ENCODE results near the gene PPP1R1B.
"Not testable (repeated sequence)": the region's sequence is repeated elsewhere in the genome, so short reads cannot be mapped to it uniquely, and the experiment has no call there.

The PPP1R1B gene

DNA sequence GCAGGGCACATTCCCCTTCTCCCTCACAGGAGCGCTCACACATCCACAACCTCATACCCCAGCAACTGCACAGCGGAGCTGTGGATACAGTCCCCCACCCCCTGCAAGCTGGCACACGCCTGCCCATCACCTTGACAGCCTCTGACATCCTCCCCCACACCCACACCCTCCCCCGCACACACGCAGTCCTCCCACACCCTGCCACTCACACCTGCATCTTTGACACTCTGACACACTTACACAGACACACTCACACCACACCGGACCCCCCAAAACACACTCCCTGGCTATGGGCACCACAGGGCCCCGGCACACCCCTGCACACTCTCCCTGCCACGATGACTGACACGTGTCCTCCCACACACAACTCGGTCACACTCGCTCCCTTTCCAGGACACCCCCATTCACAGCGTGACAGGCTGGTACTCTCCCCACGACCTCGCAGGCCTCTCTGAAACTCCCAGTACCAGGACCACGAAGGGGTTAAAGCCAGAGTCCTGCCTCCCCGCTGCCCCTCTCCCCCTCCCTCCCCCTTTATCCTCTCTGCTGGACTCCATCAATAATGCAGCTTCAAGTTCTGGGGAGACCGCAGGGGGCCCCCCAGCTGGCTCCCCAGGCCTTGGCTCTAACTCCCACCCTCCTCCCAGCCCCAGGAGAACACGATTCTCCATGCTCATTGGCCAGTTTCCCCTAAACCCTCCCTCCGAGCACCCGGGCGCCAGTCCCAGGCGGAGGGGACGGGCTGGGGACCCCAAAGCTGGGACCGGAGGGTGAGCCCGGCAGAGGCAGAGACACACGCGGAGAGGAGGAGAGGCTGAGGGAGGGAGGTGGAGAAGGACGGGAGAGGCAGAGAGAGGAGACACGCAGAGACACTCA lies at the start of gene PPP1R1B:
PPP1R1B (plus strand) TSS at position 782 of the 876 bp plus-strand sequence. CDS start 441 bp downstream, outside the sequence.
- no peak for DNase-seq (ENCODE audit: extremely low read depth in 1 of 2, low read depth in 1 of 2)

GRCh38 chr17:39578272-39578671 lies 48.5 kb upstream of the PPP1R1B start:
- DNase-seq (ENCODE audit: extremely low read depth in 1 of 2, low read depth in 1 of 2), result no peak

- no peak for DNase-seq (ENCODE audit: extremely low read depth in 1 of 2, low read depth in 1 of 2)
Measured at GRCh38 chr17:39579318-39580081, 47.3 kb upstream of the PPP1R1B start.

DNA sequence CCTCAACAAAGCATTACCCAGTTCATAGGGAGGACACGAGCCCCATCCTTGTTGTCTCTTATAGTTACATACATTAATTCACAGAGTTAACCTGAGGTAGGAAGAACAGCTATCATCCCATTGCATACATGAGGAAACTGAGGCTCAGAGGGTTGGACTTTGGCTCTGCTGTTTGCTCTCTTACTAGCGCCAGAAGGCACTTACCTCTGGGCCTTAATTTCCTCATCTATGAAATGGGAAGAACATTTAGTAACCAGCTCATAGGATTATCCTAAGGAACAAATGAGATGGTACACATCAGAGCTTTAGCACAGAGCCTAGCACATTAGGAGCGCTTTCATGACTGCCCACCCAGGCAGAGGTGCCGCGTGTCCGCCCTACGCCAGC lies 46.7 kb upstream of the PPP1R1B start:
- DNase-seq (ENCODE audit: extremely low read depth in 1 of 2, low read depth in 1 of 2), result no peak

DNA sequence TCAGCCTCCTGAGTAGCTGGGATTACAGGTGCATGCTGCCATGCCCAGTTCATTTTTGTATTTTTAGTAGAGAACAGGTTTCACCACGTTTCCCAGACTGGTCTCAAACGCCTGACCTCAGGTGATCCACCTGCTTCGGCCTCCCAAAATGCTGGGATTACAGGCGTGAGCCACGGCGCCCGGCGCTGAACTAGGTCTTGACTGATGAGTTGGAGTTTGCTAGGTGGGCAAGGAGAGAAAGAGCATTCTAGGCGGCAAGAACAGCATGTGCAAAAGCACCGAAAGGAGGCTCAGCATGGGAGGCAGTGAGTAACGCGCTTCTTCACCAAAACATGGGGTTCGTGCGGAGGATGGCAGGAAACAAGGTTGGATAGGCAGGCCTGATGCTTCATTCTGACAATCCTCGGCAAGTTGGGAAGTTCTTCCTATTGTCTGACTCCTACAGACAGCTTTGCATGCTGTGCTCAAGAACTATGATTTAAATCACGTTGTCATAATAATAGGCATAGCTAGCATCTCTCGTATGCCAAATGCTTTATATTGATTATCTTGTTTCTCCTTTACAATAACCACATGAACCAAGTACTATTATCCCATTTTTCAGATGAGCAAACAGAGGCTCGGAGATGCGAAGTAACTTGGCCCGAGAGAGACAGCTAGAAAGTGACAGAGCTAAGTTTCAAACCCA lies 45.5 kb upstream of the PPP1R1B start:
- DNase-seq (ENCODE audit: extremely low read depth in 1 of 2, low read depth in 1 of 2), result no peak

GRCh38 chr17:39581759-39582085 lies 45.0 kb upstream of the PPP1R1B start:
- DNase-seq (ENCODE audit: extremely low read depth in 1 of 2, low read depth in 1 of 2), result no peak

DNA sequence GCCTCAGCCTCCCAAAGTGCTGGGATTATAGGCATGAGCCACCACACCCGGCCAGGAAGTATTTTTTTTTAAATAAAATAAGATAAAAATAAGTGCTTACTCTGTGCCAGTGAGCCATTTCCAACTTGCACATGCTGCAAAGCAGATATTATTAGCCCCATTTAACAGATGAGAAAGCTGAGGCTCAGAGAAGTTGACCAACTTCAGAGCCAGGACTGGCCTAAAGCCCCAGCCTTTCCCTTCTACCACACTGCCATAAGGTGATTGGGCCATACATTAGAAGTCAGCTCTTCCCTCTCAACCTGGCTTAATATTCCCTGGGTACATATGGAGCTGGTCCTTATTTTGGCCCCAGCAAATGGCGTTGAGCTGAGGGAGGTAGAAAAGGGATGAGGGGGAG lies 44.1 kb upstream of the PPP1R1B start:
- DNase-seq (ENCODE audit: extremely low read depth in 1 of 2, low read depth in 1 of 2), result no peak

GRCh38 chr17:39590180-39590579 lies 36.6 kb upstream of the PPP1R1B start:
- DNase-seq (ENCODE audit: extremely low read depth in 1 of 2, low read depth in 1 of 2), result not testable (repeated sequence)

- DNase-seq (ENCODE audit: extremely low read depth in 1 of 2, low read depth in 1 of 2), result no peak
Measured at GRCh38 chr17:39591958-39592954, 34.5 kb upstream of the PPP1R1B start.

GRCh38 chr17:39593371-39593770 lies 33.4 kb upstream of the PPP1R1B start:
- no peak for DNase-seq (ENCODE audit: extremely low read depth in 1 of 2, low read depth in 1 of 2)

GRCh38 chr17:39595294-39595693 lies 31.5 kb upstream of the PPP1R1B start:
- no peak for DNase-seq (ENCODE audit: extremely low read depth in 1 of 2, low read depth in 1 of 2)

DNA sequence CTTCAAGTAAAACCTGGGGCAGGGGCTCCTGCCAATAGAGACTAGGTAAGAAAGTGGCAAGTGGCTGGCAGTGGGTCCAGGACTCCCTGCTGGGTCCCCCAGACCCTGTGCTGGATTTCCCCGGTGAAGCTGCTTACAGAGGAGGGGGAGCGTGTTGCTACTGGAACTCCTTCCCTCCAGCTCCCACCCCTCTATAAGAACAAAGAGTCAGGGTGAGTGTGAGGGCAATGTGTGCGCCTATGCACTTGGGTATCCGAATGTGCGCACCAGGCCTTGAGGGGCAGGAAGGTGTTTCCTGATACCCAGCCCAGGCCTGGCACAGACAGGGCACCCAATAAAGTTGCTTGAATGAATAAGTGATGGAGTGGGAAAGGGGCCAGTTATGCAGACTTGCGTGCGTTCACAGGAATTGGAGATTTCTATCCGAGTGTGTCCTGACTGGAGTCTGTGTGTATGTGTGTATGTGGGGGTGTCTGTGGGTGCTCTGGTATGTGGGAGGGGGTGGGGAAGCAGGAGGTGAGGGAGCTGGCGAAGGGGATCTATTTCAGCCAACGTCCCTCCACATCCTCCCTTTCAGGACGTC lies 30.7 kb upstream of the PPP1R1B start:
- no peak for DNase-seq (ENCODE audit: extremely low read depth in 1 of 2, low read depth in 1 of 2)

DNA sequence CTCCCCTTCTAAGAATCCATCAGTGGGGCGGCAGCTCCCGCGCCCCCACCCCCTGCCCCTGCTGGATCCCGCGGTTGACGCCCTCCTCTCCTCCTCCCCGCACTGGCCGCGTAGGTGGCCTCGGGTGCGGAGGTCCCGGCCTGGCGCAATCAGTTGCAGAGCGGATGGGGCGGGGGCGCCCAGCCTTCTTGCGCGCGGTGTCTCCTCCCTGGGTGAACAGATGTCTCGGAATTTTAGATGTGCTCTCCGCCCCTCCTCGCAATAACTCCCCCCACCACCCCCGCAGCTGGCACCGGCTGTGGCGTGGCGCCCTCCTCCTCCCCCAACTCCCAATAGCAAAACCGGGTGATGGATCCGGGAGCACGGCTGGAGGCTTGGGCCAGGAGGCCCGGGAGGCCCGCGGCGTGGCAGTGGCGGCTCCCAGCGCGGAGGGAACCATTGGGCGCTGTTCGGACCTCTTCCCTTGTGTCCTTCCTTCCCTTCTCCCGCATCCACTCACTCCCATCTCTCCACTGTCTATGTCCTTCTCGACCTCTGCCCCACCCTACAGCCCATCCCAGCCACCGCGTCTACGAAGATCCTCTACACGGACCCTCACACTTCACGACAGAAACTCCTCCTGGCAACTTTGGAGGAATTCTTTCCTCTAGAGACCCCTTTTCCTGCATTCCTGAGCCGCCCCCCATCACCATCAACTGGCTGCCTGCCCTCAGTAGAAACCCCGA lies 30.0 kb upstream of the PPP1R1B start:
- DNase-seq (ENCODE audit: extremely low read depth in 1 of 2, low read depth in 1 of 2), result no peak

DNA sequence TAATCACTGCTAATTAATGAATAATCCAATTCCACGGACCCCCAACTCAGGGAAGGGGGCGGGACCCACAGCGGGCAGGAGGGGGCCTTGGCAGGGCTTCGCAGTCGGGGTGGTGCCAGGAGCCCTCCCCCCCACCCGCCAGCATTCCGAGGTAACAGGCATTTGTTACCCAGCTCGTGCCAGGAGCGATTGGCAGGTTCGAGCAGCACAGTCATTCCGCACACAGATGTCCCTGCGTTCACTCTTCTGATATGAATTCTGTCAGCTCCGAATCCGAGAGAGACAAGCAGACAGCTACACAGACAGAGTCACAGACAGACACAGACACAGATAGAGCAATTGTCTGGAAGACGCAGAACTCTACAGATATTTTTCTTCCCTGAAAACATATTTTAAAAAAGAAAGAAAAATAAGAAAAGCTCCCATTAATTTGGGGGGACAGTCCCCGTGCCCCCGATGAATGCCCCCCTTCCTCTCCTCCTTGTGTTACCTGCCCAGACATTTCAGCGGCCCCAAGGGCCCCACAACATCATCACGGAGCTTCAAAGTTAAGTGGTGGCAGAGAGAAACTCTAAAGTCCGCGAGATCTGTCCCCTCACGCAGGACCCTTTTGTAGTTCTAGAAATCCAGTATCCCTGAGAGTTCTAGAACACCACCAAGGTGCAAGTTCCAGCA lies 29.2 kb upstream of the PPP1R1B start:
- no peak for DNase-seq (ENCODE audit: extremely low read depth in 1 of 2, low read depth in 1 of 2)

DNA sequence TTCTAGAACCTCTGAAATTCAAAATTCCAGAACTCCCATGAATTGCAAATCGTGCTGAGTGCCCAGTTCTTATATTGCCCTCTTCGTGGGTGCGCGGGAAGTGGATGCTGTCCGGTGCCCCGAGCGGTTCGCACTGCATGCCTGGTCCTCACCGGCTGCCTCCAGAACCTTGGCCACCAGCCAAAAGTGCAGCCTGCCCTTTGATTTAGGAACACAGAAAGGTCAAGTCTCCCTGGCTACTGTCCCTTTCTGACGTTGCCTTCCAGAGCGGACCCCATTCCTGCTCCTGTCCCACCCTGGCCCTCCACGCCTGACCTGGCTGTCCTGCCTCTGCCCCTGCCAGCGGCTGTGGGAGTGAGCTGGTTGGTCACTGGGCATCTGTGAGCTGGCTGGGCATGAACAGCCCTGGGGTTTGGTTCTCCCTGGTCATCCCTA lies 28.7 kb upstream of the PPP1R1B start:
- DNase-seq (ENCODE audit: extremely low read depth in 1 of 2, low read depth in 1 of 2), result no peak

GRCh38 chr17:39598630-39599003 lies 28.1 kb upstream of the PPP1R1B start:
- no peak for DNase-seq (ENCODE audit: extremely low read depth in 1 of 2, low read depth in 1 of 2)

GRCh38 chr17:39599004-39599664 lies 27.6 kb upstream of the PPP1R1B start:
- DNase-seq (ENCODE audit: extremely low read depth in 1 of 2, low read depth in 1 of 2), result no peak

GRCh38 chr17:39599665-39600231 lies 27.0 kb upstream of the PPP1R1B start:
- DNase-seq (ENCODE audit: extremely low read depth in 1 of 2, low read depth in 1 of 2), result no peak

Data from stimulated activated CD8-positive, alpha-beta memory T cell treated with anti-CD3 and anti-CD28 coated beads, Interleukin-7, amount 100 ng/mL, for 48 hours (primary cell).